Right renal cortex interstitium (tissue), 3 donors: Measurements from ENCODE around the gene HPSE2. TPM values are rescaled to one million over a fixed set of nuclear protein-coding genes. Genes with fewer than 3 reads are reported as not detected.
A peak's percentile ranks its signal among the peaks of the same experiment; 100 is the strongest.

ENCODE experiments used
- DNase-seq, 3 donors: peaks; one replicate each; pipeline ENCODE4 v3.0.0-alpha.2; 2013; ENCODE audit warnings: low read depth in 3 of 3, low spot score in 2 of 3
- polyA plus RNA-seq, 3 donors: library from polyadenylated mRNA; unstranded; fragments of 120-200 nt; gene quantifications; one replicate each; pipeline ENCODE4 v1.2.1, GENCODE V29; 2013; ENCODE audit not compliant: insufficient read length in 3 of 3

Gene HPSE2
- polyA plus RNA-seq, 3 donors, result 0.78 to 1.7 (median 1.5) TPM

DNA sequence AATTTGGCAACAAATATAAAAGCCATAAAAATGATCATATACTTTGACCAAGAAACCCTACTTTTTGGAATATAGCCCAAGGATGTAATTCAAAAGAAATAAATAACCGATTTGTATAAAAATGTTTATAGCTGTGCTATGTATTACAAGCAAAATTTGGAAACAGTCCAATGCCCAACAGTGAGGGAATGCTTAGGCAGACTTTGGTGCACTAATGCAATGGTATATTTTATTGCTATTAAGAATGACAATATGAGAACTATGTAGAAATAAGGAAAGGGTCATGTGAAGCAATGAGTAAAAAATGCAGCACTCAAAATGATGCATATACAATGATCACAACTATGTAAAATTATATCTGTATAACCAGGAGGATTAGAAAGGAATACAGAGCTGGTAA lies 515.1 kb downstream of the HPSE2 start:
- DNase-seq, result no peak

- no peak for DNase-seq
Measured at GRCh38 chr10:98713586-98713985, 522.1 kb downstream of the HPSE2 start.

GRCh38 chr10:98696516-98696915 lies 539.1 kb downstream of the HPSE2 start:
- no peak for DNase-seq

- no peak for DNase-seq
Measured at GRCh38 chr10:98694883-98695282, 540.8 kb downstream of the HPSE2 start.

GRCh38 chr10:98694014-98694413 lies 541.6 kb downstream of the HPSE2 start:
- DNase-seq, result no peak

DNA sequence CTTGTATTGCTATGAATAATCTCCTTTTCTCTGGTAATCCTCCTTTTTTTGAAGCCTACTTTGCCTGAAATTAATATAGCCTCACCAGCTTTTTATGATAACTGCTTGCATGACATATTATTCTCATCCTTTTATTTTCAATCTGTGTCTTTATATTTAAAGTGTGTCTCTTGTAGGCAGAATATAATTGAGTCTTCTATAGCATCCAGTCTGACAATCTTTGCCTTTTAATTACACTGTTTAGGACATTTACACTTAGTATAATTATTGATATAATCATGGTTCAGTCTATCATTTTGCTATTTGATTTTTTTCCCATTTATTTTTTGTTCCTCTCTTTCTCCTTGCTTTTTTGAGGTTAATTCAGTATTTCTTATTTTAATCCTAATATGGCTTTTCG lies 548.0 kb downstream of the HPSE2 start:
- DNase-seq, result no peak

DNA sequence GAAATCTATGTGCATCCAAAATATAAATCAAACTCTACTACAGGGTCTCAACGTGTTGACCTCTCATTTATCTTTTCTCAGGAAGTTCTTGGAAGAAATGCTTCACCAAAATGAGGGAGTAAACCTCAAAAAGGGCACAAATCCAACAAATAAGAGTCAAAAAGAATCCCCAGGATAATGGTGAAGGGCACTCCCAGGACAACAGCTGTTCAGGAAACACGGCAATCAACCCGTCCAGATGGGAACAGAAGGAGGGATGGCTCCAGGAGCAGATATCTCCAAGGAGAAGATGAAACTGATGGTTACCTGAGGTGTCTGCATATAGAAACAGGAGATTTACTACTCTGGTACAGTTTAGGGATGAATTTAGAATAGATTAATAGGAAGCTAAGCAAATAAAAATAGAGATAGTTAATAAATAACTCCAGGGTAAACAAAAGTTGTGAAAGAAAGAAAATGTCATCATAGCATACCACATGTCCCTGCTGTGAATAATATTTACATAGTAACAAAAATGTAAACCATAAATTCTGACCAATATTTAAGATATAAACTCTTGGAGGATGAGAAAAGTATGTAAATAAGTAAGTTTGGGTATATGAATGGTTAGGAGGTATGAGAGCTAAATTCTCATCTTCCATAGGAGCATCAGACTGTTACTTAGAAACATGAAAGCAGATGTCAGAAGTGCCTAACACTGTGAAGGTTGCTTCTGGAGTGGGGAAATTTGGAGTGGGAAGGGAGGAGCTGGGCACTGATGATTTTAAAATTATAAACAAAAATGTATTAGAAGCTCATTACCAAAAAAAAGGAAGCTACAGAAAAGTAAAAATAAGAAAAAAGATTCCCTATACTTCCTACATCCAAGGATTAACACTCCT lies 551.4 kb downstream of the HPSE2 start:
- no peak for DNase-seq

DNA sequence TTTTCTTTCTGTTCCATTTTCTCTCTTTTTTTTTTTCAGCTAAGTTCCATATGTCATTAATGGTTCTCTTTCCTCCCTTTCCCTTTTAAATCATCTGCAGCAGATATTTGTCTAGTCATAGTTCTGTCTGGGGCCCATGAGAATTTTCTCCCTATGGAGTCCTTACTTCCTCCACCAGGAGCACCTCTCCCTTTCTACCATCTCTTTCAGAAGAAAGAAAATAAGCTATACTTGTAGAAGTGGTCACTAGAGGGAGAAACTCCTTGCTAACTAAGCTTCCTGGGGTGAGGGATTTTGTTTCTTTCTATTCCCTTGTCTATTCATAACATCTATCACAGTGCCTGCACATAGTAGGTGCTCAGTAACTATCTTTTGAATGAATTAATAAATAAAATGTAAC lies 558.8 kb downstream of the HPSE2 start:
- no peak for DNase-seq

- no peak for DNase-seq
Measured at GRCh38 chr10:98675902-98676301, 559.8 kb downstream of the HPSE2 start.

DNA sequence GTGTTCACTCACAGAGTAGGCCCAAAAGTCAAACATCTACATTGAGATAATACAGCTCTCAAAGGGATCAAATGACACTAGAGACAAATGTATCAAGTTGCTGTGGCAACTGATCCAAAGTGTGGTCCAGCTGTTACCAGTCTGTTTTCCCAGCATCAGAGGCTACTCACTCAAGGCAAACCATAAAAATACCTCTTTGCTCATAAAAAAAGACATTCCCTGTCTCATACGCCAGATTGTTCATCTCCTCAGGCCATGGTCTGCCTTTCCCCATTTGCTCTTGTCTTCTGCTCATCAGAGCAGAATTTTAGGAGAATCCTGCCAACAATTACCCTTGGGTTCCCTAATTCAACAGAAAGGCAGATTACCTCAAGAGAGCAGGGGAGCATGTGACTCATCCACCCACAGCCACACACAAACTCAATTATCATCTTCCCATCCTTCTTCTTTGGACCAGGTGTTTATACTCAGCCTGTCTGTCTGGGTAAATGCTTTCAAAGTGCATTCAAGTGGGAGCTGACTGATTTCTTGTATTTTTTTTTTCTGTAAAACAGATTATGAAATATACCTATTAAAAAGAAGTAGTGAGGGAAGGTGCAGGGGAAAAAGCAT lies 562.4 kb downstream of the HPSE2 start:
- peak; percentile 44 to 53 (median 48) for DNase-seq

GRCh38 chr10:98667081-98667480 lies 568.6 kb downstream of the HPSE2 start:
- DNase-seq, result no peak

GRCh38 chr10:98666276-98666675 lies 569.4 kb downstream of the HPSE2 start:
- DNase-seq, result no peak

GRCh38 chr10:98664329-98665042 lies 571.2 kb downstream of the HPSE2 start:
- no peak for DNase-seq

DNA sequence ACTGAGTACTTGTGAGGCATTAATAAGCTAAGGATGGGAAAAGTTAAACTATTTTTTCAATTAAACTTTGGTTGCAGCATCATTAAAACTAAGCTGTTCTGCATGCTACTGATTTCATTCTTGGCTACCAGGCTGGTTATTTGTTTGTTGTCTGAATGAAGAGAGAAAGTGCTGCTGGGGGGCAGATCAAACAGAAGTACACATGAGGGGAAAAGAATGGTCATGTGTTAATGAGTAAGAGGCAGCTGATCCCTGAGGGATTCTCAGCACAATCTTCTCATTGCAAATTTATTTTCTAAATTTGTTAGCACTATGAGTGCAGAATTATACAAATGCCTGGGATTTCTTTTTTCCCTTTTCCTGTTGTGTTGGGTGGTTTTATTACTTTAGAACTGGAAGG lies 575.7 kb downstream of the HPSE2 start:
- no peak for DNase-seq

GRCh38 chr10:98655492-98655891 lies 580.2 kb downstream of the HPSE2 start:
- DNase-seq, result no peak

GRCh38 chr10:98649170-98649569 lies 586.5 kb downstream of the HPSE2 start:
- DNase-seq, result no peak

- DNase-seq, result peak in 1 of 3 donors; percentile 8
Measured at GRCh38 chr10:98646998-98647917, 588.4 kb downstream of the HPSE2 start.

- DNase-seq, result no peak
Measured at GRCh38 chr10:98644466-98644865, 591.2 kb downstream of the HPSE2 start.

GRCh38 chr10:98642281-98642680 lies 593.4 kb downstream of the HPSE2 start:
- no peak for DNase-seq

- no peak for DNase-seq
Measured at GRCh38 chr10:98638920-98639319, 596.7 kb downstream of the HPSE2 start.
